ENCODE measurements around the gene WIF1.

Gene WIF1, protein sequence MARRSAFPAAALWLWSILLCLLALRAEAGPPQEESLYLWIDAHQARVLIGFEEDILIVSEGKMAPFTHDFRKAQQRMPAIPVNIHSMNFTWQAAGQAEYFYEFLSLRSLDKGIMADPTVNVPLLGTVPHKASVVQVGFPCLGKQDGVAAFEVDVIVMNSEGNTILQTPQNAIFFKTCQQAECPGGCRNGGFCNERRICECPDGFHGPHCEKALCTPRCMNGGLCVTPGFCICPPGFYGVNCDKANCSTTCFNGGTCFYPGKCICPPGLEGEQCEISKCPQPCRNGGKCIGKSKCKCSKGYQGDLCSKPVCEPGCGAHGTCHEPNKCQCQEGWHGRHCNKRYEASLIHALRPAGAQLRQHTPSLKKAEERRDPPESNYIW

DNA sequence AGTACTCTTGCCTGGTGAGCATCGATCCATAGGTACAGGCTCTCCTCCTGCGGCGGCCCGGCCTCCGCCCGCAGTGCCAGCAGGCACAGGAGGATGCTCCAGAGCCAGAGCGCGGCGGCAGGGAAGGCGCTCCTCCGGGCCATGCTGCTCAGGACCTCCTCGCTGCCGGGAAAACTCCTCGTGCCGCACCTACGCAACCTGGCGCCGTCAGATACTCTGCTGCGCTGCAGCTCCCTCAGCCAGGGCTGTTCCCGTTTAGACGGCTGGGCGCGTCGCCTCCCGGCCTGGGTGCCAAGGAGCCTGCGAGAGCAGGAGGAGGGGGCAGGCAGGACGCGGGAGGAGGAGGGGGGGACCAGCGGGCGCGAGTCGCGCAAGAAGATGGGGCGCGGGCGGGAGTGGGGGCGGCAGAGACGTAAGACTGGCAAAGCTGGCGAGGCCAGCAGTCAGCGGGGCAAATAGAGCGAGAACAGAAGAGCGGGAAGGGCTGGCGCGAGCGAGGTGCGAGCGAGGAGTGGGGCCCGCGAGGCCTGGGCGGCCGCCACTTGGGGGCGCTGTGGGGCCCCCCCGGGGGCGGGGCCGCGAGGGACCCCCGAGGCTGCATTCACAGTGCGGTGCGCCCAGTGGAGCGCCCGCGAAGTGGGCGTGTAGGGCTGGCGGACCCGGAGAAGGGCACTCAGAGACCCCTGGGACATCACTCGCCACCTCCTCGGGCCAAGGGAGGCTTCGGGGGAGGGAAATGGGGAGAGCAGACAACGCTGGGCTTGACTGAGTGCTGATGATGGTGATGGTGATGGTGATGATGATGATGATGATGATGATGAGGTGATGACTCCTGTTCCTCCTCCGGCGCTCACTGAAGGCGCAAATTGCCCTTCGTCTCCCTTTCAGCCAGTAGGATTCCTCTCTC is at the start of gene WIF1:
Gene WIF1, minus strand, starts transcription at position 257 of the 907 bp plus-strand sequence. Its CDS starts 114 bp downstream, at position 143.
- DNase-seq = peak; percentile 49

DNA sequence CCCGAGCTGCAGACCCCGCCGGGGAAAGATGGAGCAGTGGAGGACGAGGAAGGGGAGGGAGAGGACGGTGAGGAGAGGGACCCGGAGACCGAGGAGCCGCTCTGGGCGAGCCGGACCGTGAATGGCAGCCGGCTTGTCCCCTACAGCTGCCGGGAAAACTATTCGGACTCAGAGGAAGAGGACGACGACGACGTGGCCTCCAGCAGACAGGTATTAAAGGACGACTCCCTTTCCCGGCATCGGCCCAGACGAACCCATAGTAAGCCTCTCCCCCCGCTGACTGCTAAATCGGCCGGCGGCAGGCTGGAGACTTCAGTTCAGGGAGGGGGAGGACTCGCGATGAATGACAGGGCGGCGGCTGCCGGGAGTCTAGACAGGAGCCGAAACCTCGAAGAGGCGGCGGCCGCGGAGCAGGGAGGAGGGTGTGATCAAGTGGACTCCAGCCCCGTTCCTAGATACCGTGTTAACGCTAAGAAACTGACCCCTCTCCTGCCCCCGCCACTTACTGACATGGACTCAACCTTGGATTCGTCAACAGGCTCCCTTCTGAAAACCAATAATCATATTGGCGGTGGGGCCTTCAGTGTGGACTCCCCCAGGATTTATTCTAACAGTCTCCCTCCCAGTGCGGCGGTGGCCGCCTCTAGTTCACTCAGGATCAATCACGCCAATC is 49.2 kb upstream of the WIF1 start:
- peak; percentile 52 for DNase-seq

DNA sequence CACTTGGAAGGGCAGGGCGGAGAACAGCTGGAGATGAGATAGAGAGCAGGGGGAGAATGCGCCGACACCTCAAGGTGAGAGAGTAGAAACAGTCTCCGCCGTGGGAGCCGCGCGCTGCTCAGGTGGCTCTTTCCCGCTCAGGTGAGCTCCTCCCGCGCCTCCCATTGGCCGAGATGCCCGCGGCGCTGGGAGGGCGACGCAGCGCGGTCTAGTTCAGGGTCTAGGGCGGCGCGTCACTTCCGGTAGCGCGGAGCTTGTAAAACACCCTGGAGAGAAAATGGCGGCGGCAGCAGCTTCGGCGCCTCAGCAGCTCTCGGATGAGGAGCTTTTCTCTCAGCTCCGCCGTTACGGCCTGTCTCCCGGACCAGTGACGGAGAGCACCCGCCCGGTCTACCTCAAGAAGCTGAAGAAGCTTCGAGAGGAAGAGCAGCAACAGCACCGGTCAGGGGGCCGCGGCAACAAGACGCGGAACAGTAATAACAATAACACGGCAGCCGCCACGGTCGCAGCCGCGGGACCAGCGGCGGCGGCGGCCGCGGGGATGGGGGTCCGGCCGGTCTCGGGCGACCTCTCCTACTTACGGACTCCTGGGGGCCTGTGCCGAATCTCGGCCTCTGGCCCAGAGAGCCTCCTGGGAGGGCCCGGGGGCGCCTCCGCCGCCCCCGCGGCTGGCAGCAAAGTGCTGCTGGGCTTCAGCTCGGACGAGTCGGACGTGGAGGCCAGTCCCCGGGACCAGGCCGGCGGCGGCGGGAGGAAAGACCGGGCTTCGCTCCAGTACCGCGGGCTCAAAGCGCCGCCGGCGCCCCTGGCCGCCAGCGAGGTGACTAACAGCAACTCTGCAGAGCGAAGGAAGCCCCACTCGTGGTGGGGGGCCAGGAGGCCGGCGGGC is 48.5 kb upstream of the WIF1 start, which contains the start of gene LEMD3:
Gene LEMD3, plus strand, starts transcription at position 264 of the 889 bp plus-strand sequence. Its CDS starts 14 bp downstream, at position 278.
- DNase-seq = peak; percentile 91

DNA sequence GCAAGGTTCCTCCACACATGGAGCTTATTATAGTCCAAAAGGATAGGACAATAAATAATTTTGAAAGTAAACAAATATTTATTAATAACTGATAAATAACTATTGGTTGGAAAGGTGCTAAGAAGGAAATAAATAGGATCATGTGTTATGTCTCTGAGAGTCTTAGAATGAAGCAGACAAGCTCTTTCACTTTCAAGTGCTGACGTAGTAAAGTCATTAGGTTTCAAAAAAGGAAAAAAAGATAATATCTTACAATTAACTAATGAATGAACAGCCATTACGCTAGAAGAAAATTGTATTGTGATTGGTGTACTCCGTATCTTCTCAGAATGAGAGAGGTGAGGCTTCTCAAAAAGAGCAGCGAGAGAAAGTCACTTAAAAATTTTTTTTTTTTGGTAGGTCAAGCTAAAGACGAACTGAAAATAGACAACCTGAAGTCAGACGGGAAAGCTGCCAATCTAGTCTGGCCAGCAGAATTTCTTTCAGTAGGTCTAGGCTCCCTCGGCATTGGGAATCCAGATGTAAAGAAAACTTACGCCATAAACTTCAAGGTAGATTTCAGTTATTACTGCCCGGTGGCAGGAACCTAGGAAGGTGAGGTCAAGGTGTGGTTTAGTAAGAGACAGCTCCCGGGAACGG is 47.7 kb upstream of the WIF1 start:
- no peak for DNase-seq

DNA sequence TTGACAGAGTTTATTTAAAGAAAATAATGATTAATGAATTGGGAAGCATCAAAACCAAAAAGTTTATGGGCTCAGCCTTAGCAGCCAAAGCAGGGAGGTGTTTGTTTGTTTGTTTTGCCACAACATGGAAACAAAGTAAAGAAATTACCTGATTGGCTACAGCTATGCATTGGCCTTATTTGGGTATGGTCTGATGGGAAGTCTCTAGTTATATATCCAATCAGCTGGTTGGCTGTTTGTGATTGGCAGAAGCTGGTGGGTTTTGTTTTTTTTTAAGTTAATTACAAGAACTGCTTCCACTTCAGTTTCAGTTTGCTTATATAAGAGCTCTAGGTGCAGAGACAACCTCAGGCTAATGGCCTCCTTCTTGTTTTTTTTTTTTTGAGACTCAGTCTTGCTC is 43.7 kb upstream of the WIF1 start:
- no peak for DNase-seq

DNA sequence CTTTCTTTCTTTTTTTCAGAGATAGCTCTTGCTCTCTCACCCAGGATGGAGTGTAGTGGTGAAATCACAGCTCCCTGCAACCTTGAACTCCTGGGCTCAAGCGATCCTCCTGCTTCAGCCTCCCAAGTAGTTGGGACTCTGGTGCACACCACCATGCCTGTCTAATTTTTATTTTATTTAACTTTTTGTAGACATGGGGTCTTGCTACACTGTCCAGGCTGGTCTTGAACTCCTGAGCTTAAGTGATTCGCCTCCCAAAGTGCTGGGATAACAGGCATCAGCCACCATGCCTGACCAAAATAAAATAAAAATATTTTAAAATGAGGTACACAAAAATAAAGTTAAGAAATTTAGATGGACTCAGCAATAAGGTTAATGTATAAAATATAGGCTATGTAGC is 43.1 kb upstream of the WIF1 start:
- no peak for DNase-seq

DNA sequence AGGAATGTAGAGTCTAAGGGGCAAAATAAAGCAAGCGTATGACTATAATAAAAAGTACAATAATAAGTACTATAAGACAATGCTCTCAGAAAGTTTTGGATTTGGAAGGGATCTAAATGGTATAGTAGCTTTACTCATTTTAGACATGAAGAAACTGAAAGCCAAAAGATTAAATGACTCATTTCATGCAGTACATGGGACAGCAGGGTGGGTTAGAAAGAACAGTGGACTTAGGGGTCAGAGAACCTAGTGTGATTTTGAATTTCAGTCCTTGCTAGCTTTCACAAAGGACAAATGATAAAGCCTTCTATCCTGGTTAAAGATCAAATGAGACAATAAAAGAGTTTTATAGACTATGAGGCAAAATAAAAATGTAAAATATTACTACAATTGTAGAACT is 41.5 kb upstream of the WIF1 start:
- no peak for DNase-seq

DNA sequence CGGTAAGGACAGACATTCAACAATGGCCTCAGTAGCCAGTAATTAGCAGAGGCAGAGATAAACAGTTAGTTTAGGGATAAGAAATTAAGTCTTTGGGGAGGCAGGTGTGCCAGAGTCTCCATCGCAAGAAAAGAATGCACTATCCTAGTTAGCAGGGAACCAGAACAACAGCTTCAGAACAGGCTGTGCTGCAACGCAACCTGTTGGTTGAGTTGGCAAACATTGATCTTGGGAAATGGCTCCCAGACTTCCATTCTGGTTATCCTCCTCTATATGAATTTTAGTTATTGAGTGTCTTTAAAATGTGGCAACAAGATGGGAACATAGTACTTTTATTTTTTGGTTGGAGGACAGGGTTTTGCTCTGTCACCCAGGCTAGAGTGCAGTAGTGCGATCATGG is 36.0 kb upstream of the WIF1 start:
- no peak for DNase-seq

DNA sequence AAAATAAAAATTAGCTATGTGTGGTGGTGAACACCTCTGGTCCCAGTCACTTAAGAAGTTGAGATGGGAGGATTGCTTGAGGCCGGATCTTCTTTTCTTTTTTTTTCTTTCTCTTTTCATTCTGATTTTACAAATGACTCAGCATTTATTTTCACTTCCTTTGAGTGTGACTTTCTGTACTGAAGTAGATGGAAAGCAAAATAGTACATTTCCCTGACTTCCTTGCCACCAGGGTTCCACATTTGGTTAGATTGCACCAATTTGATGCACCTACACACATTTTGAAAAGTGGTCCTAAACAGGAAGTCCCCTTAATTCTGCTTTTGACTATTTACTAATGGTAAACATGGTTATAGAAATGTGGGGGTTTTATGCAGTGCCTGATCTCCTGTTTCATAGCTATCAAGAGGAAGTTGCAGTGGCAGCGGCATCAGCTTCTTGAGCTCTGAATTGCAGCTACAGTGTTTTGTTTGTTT is 35.3 kb upstream of the WIF1 start:
- DNase-seq = no peak

DNA sequence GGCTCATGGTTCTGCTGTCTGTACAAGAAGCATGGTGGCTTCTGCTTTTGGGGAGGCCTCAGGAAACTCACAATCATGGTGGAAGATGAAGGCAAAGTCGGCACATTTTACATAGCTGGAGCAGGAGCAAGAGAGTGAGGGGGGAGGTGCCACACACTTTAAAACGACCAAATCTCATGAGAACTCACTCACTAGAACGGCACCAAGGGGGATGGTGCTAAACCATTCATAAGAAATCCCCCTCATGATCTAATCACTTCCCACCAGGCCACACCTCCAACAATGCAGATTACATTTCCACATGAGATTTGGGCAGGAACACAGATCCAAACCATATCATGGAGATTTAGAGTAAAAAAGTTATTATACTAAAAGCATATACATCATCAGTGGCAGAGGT is 34.7 kb upstream of the WIF1 start:
- no peak for DNase-seq

DNA sequence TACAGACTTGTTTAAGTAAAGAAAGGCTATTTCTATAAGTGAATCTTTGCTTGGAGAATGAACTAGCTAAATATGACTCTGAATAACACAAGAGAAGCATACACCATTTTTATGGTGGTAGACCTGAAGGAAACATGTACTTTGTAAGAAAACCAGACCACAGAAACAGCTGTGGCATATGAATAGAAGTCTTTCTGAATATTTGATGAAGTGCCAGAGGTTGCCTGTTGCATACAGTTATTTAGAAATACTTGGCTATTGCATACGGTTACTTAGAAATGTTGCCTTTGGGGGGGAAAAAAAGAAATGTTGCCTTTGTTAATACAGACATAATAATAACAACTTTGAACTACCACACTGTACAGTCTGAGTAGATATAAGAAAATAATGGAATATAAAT is 31.5 kb upstream of the WIF1 start:
- no peak for DNase-seq

DNA sequence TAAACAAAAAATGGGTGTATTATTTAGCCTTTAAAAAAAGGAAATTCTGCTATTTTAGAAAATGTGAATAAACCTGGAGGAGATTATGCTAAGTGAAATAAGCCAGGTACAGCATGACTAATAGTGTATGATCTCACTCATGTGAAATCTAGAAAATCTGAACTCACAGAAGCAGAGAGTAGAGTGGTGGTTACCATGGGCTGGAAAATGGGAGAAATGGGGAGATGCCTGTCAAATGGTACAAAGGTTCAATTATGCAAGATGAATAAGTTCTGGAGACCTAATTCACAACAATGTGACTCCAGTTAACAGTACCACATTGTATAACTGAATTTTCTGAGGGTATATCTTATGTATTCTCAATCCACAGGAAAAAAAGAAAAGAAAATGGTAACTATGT is 30.9 kb upstream of the WIF1 start:
- DNase-seq = no peak

DNA sequence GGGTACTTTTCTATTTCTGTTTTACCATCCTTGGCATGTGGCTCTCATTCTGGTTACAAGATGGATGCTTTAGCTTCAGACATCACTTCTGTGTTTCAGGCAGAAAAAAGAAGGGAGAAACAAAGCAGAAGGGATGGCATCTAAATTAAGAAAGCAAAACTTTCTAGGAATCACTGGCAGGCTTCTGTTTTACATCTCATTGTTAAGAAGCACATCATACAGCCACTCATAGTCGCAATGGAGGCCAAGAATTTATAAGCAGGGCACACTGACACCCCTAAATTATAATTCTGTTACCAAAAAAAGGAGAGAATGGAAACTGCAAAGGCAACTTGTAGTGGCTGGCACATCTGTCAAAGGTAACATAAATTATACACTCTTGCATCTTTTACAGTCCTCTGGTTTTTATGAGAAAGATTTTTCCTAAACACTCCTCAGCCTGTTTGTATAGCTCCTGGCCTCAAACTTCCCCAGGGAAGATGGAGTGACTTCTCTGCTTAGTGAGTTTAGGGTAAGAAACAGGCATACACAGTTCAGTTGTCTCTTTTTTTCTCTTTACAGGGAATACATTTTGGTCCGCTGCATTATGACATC is 26.3 kb upstream of the WIF1 start:
- DNase-seq = no peak

DNA sequence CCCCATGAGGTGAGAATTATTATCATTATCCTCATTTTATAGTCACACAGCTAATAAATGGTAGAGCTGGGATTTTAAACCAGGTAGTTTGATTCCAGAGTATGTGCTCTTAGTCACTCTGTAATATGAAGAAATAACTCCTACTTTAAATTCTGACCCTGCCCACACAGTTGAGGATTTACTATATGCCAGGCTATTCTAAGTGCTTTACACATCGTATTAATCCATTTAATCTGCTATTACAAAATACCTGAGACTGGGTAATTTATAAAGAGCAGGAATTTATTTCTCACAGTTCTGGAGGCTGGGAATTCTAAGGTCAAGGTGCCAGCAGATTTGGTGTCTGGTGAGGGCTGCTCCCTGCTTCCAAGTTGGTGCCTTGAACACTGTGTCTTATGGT is 19.6 kb upstream of the WIF1 start:
- no peak for DNase-seq

DNA sequence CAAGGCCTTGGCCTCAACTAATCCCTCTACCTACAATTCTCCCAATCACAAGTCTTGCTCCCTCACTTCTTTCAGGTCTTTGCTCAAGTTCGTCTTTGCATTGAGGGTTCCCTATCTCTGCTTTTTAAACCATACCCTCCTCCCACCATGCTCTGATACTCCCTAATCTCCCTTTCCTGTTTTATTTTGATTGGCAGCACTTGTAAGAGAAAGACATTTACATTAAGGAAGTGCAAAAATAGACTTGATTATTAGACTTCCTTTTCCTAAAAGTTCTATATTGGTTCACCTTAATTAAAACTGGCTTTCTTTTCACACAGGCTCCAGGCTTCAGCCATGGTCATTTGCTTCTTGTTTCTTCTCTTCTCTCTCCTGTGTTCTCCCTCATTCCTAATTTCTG is 18.3 kb upstream of the WIF1 start:
- no peak for DNase-seq

DNA sequence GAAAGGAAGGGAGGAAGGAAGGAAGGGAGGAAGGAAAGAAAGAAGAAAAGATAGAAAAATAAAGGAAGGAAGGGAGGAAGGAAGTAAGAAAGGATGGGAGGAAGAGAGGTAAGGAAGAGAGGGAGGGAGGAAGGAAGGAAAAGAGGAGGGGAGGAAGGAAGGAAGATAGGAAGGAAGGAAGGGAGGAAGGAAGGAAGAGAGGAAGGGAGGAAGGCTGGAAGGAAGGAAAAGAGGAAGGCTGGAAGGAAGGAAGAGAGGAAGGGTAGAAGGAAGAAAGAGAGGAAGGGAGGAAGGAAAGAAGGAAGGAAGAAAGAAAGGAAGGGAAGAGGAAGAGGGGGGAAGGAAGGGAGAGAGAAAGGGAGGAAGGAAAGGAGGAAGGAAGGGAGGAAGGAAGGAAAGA is 12.8 kb upstream of the WIF1 start:
- no peak for DNase-seq

DNA sequence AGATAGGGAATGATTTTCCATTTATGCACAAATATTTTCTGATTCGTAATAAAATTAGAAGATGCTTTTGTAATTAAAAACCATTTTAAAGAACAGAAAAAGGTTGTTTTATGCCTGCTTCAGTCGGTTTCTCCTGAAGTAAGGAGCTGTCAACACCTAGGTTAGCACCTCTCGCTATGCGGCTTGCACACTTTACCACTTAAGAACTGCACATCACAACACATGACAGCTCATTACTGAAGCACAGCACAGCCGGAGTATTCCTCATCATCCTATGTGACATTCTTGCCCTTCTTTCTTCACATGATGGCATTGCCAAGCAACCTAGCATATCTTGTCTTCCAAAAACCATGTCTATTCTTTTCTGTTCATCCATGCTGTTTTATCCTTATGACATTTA is 5.4 kb upstream of the WIF1 start:
- no peak for DNase-seq

DNA sequence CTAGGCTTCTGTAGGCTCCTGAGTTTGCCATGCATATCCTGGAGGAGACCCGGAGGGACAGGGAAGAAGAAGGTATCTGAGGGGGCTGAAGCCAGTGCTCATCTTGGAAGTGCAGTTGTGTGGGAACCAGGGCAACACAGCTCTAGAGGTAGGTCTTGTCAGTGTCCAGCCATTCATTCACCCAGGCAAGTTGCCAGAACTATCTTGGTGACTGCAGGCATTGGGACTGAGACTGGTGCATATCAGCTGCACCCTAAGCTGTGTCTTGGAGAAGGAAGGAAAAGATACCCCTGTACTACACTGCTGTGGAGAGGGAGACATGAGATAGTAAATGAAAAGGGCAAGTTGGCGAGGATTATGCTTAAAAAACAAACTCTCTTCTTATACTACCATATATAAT is 4.9 kb upstream of the WIF1 start:
- no peak for DNase-seq

DNA sequence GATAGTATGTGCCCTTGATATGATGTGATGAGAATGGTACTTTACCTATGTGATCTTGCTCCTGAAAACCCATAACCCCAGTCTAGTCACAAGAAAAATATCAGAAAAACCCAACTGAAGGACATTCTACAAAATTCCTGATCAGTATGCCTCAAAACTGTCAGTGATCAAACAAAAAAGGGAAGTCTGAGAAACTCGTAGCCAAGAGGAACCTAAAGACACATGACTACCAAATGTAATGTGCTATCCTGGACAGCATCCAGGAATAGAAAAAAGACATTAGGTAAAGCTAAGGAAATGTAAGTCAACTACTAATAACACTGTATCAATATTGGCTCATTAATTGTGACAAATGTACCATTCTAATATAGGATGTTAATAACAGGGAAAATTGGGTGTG is 4.1 kb upstream of the WIF1 start:
- DNase-seq = no peak

DNA sequence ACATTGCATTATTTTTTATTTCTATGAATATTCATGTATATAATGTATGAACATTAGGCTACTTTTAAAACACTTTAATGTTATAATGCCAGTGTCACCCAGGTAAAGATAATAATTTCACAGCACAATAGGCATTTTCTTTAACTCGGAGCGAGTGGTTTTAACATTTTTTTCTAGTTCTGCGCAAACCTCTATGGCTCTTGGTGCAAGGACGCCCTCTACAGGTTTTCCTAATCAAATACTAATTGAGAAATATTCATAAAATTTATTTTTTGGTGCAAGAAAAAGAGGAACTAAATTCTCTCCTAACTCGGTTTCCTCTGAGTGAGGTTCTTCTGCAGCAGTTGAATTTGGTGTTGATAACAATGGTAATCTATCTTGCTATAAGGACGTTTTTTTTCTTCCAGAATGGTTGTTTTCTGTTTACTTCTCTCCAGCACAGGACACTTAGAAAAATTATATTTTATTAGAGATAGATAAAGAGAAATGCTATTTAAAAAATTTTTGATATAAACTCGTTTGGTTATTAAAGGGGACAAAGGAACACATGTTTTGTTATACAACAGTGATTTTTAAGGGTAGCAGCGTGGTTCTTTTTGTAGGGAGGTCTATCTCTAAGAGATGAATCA is 2.4 kb upstream of the WIF1 start:
- peak; percentile 23 for DNase-seq

DNA sequence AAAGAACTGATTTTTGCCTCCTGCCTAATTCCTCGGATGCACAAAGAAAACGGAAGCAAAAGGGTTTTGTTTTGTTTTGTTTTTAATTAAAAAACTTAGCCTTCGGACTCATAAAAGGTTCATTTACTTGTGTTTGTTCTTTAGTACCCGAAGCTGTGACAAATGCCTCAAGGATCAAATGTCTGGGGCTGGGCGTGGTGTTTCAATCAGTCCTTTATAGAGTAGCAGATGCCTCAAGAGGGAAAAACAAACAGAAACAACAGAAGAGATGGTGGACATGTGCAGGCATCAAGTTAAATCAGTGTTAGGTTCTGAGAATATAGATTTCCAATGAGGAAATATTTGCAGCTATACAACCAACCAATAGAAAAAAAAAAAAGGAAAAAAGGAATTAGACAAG is 1.6 kb upstream of the WIF1 start:
- peak; percentile 11 for DNase-seq
